T47D (cell line): ENCODE results near the gene TJP3.

ENCODE experiments used
- DNase-seq, 2 experiments: peaks; one replicate each; pipeline versions ENCODE4 v3.0.0 to v3.0.0-alpha.2; 2011 to 2012; ENCODE audit warnings: low read depth in 1 of 2, low spot score in 1 of 2
- JUND ChIP-seq: IDR thresholded peaks from 2 replicates; pipeline ENCODE4 v1.6.1; 2012; ENCODE audit warnings: low read depth
- in situ Hi-C: cut with HindIII; loops from 2 replicates; pipeline ENCODE4 v1.10.0; 2016; ENCODE audit warnings: low sequenced_read_pairs, low pct_unique_long_range_greater_than_20kb

Gene TJP3

DNA sequence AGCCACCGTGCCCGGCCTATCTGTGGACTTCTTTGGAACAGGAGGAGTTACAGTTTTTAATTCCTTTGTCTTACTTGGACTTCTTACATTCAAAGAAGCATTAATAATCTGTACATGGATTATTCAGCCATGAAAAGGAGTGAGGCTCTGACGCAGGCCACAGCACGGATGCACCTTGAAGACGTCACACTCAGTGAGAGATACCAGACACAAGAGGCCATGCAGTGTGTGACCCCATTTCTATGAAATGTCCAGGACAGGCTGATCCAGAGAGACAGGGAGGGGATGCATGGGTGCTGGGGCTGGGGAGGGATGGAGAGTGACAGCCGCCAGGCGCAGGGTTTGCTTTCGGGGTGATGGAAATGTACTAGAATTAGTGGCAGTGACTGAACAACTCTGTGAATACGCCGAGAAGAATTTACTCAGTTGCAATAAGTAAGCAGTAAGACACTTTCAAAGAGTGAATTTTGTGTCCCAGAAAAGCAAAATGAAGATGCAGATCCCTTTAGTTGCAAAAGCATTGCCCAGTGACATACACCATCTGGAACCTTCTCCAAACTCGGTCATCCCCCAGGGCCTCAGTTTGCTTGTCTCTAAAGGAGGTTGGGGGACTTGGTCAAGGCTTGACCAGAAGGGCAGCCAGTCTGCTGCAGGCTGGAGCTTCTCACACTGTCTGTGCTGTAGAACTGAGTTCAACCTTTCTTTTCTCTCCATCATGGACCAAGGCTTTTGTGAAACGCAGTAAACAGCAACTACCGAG, 33.2 kb upstream of the TJP3 start:
- in situ Hi-C loops = no loop called here
- no peak for TF ChIP-seq JUND
- no peak for DNase-seq

DNA sequence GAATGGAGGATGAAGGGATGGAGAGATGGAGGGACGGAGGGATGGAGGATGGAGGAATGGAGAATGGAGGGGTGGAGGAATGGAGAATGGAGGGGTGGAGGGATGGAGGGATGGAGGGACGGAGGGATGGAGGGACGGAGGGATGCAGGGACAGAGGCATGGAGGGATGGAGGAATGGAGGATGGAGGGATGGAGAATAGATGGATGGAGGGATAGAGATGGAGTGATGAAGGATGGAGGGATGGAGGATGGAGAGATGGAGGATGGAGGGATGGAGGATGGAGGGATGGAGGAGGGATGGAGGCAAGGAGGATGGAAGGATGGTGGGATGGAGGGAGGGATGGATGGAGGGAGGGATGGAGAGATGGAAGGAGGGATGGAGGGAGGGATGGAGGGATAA, 30.0 kb upstream of the TJP3 start:
- in situ Hi-C loops = no loop called here
- DNase-seq = no peak
- no peak for TF ChIP-seq JUND

DNA sequence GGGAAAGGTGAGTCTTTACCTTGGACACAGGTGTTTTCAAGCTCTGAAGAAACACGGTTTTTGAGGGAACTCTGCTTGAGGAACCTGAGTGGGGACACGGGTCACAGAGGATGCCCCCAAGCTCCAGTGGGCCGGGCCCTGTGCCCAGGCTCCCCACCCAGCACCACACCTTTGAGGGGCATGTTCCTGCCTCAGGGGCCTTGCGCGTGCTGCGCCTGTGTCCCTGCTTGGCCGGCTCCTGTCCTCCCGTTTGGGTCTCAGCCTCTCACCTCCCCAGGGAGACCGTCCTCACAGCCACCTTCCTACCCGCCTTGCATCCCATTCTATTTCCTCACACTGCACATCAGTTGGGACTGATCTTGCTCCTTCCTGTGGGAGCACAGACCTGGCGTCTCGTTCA, 29.0 kb upstream of the TJP3 start:
- DNase-seq = no peak
- no peak for TF ChIP-seq JUND
- in situ Hi-C loops = no loop called here

DNA sequence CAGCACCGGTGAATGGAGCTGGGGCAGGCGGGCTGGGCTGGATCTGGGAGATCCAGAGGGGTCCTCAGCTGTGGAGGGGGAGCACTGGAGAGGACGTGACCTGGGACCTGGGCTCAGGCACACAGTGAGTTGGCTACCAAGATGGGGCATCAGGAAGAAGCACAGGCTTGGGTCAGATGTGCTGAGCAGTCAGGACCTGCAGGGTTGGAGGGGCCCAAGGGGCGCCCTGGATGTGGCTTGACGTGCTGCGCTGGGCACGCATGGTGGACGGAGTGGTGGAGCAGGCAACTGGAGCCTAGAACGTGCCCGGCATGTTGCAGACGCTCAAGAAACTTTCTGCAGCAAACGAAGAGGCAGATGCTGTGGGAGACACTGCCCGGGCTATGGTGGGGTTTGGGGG, 28.6 kb upstream of the TJP3 start:
- DNase-seq = no peak
- in situ Hi-C loops = no loop called here
- TF ChIP-seq JUND = no peak

DNA sequence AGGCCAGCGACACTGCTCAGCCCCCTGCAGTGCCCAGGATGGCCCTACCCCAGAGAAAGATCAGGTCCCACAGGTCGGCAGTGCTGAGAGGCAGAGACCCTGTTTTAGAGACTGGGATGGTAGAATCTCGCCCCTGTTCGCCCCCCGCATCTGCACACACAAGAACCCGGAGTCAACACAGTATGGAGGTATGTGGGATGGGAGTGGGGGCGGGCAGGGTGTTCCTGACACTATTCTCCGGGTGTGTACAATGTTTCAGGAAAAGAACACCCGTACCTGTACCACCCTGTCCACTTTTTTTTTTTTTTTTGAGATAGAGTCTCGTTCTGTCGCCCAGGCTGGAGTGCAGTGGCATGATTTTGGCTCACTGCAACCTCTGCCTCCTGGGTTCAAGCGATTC, 27.2 kb upstream of the TJP3 start:
- TF ChIP-seq JUND = no peak
- no peak for DNase-seq
- in situ Hi-C loops = no loop called here

DNA sequence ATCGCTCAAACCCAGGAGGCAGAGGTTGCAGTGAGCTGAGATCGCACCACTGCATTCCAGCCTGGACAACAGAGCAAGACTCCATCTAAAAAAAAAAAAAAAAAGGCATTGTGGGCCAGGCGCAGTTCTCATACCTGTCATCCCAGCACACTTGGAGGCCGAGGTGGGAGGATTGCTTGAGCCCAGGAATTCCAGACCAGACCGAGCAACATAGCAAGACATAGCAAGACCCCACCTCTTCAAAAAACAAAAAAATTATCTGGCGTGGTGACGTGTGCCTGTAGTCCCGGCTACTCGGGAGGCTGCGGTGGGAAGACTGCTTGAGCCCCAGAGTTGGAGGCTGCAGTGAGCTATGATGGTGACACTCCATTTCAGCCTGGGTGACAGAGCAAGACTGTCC, 25.9 kb upstream of the TJP3 start:
- DNase-seq = no peak
- no peak for TF ChIP-seq JUND
- in situ Hi-C loops = no loop called here

DNA sequence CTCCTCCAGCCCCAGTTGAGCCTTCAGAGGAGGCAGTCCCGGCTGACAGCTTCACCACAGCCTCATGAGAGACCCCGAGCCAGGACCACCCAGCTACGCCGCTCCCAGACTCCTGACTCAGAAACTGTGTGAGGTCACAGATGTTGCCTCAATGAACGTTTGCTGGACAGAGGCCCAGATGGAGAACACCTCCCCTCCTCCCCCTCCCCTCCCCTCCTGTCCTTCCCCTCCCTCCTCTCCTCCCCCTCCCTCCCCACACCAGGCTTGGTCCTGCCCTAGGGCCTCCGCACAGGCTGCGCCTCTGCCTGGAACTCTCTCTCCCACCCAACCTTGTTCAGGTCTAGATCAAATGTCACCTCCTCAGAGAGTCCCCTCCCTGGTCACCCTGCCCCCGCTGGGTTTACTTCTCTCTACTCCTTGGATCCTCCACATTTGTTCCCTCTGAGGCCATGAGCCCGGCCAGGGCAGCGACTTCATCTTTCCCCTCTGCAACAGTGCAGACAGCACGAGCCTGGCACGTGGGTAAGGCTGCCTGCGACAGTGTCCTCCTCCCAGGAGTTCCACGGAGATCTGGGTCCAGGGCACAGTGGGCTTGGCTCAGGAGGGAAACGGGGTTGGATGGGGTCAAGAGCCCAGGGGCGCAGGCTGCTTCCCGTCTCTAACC, 25.3 kb upstream of the TJP3 start:
- no peak for DNase-seq
- TF ChIP-seq JUND = no peak
- in situ Hi-C loops = no loop called here

DNA sequence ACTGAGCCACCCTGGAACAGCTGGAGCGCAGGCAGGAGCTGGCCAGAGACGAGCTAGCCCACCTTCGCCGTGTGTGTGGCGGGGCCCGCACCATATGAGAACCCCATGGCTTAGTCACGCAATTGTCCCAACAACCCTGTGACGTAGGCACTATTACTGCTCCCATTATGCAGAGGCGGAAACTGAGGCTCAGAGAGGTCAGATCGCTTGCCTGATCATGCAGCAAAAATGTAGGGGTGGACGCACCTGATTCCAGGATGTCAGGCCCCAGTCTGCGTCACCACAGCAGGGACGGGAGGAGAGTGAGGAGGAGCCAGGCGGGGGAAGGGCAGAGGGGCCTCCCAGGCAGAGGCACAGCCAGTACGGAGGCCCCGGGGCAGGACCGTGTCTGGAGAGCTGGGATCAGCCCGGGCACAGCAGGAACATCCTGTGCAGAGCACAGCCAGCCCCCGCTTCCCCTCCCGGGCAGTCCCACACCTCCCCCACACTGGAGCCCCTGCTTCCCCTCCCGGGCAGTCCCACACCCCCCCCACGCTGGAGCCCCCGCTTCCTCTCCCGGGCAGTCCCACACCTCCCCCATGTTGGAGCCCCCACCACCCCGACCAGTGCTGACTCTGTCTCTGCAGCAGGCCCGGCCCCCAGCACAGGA, 24.7 kb upstream of the TJP3 start:
- DNase-seq = no peak
- no peak for TF ChIP-seq JUND
- in situ Hi-C loops = no loop called here

DNA sequence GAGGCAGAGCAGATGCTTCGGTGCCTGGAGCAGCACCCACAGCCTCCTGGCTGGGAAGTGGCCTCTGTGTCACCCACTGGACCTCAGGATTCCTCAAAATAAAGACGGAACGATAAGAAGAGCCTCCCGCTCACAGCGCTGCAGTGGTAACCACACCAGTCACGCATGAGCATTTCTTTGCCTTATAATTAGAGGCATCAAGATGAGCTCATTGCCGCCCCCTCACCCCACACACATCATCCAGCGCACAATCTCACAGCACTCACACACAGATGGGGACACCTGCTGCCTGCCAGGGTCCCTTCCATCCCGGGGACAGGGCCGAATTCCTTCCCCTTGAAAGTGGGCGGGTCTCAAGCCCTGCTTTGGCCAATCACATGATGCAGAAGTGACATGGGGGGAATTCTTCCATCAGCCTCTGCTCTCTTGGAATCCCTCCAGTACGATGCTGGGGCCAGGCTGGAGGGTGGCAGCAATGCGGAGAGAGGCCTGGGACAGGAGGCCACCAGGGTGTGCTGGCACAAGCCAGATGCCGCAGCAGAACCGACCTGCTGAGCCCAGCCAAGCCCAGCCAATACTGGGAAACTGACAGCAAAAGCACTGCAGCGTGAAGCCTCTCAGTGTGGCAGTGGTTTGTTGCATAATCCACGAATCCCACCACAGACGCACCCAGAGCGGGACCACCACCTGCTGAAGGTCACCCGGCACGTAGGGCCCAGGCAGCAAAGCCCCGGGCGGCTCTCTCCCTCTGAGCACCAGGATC, 23.9 kb upstream of the TJP3 start:
- TF ChIP-seq JUND = no peak
- in situ Hi-C loops = no loop called here
- DNase-seq = no peak

DNA sequence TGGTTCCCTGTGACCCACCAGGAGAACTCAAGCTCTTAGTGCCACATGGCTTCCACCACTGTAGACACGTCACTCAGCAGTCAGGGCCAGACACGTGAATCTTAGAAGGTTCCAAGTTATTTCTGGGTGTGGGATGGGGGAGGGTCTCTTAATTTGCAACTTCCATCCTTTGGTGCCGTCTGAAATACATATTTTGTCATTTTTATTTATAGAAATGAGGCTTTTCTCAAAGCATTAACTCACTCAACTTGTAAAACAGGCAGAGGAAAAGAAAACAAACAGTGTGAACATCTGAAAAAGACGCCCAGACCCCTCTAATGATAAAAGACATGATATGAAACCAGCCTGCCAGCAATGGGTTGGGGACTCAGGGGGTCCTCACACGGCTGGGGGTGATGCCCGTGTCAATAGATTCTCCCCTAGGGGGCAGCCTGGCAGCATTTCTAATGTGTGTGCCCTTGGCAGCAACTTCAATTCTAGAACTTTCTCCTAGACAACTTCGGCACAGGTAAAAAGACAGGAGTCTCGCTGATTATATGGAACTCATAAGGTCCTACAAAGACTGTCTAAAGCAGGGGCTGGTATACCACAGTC, 23.3 kb upstream of the TJP3 start:
- no peak for DNase-seq
- TF ChIP-seq JUND = no peak
- in situ Hi-C loops = no loop called here

DNA sequence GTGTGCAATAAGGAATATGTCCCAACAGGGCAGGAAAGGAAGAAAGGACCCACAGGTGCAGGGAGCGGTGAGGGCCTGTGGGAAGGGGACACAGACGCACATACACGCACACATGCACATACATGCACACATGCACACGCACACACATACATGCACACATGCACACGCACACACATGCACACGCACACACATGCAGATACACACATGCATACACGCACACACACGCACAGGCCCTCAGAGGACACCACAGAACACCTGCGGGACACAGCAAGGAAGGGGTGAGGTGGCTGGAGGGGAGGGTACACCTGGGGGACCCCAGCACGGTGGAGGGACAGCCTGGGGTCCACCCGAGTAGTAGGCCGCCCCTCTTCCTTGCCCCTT, 20.8 kb upstream of the TJP3 start:
- TF ChIP-seq JUND = no peak
- DNase-seq = no peak
- in situ Hi-C loops = no loop called here
